Right ventricle myocardium superior (tissue), 1 donor: ENCODE data around the gene NCOA5. TPM values are rescaled to one million over a fixed set of nuclear protein-coding genes. Genes with fewer than 3 reads are reported as not detected.

Experiments used
- ATAC-seq: fragments of 200-7000 bp; cut with Tn5 transposase; one replicate; pipeline ENCODE4 v1.9.1; 2020; ENCODE audit warnings: mild to moderate bottlenecking; ENCODE audit not compliant: poor library complexity
- DNase-seq: peaks from one replicate; pipeline ENCODE4 v3.0.0-alpha.2; 2020
- intact Hi-C: fragments of 100-400 bp; cut with DNase I; formaldehyde crosslinking; loops from one replicate; pipeline ENCODE4 v1.11.2; 2022
- long read RNA-seq: library from polyadenylated mRNA; unstranded; transcript quantifications from one replicate; pipeline ENCODE4 v2.0.0, GENCODE V29; 2021
- total RNA-seq: library from RNA; stranded (reverse); fragmentation: NEBNext Ultra II Directional; extraction: Animal tissue kit (Norgen Biotek cat#: 25700); gene quantifications from one replicate; pipeline ENCODE4 v1.2.1, GENCODE V29; 2021
- donor health status: DM: no; HTN: yes; CAD: no; lungs with severe emphysema.

Gene NCOA5
- 23.0 TPM for total RNA-seq
- long read RNA-seq, transcript NCOA5-201 (8 exons, 3,220 nt): major isoform, 18 of 48 reads
- long read RNA-seq, partial matches to known transcripts: 8 of 48 reads
- long read RNA-seq, other reads (novel, unspliced or antisense): 22 of 48 reads

GRCh38 chr20:46089417-46090388 lies at the start of gene NCOA5:
Gene NCOA5 (minus strand): TSS chr20:46089962. CDS start chr20:46079424, 10,538 bp downstream.
- peak; percentile 99 for ATAC-seq
- intact Hi-C loops: no loop called here

GRCh38 chr20:46139266-46139889 lies 49.6 kb upstream of the NCOA5 start:
- intact Hi-C loops: no loop called here

More at GRCh38 chr20:46089417-46090388, at the start of gene NCOA5:
- DNase-seq: peak; percentile 98

GRCh38 chr20:46137816-46138215 lies 48.1 kb upstream of the NCOA5 start:
- no peak for ATAC-seq
- no peak for DNase-seq
- intact Hi-C loops: no loop called here

More at GRCh38 chr20:46139266-46139889, 49.6 kb upstream of the NCOA5 start:
- peak; percentile 27 for DNase-seq
- ATAC-seq: no peak

GRCh38 chr20:46135856-46136633 lies 46.3 kb upstream of the NCOA5 start:
- intact Hi-C loops: no loop called here
- DNase-seq: peak; percentile 10
- ATAC-seq: no peak

GRCh38 chr20:46134716-46135115 lies 45.0 kb upstream of the NCOA5 start:
- intact Hi-C loops: loop anchor here (5.0 kb wide), 1 partner anchor 213 kb away; no protein-coding TSS in a partner anchor
- ATAC-seq (no peak), DNase-seq (peak; percentile 8)

- ATAC-seq (no peak), DNase-seq (peak; percentile 13)
- intact Hi-C loops: loop anchor here (5.0 kb wide), 1 partner anchor 213 kb away; no protein-coding TSS in a partner anchor
These were observed 44.3 kb upstream of the NCOA5 start for GRCh38 chr20:46133886-46134654.

GRCh38 chr20:46132705-46133120 lies 43.0 kb upstream of the NCOA5 start:
- DNase-seq (peak; percentile 83), ATAC-seq (peak; percentile 90)
- intact Hi-C loops: loop anchor here (5.0 kb wide), 1 partner anchor 215 kb away; no protein-coding TSS in a partner anchor

- intact Hi-C loops: loop anchor here (5.0 kb wide), 1 partner anchor 216 kb away; no protein-coding TSS in a partner anchor
- DNase-seq (peak; percentile 1), ATAC-seq (no peak)
These were observed 41.6 kb upstream of the NCOA5 start for GRCh38 chr20:46131396-46131795.

GRCh38 chr20:46130534-46130933 lies 40.8 kb upstream of the NCOA5 start:
- no peak for ATAC-seq
- DNase-seq: no peak
- intact Hi-C loops: loop anchor here (5.0 kb wide), 1 partner anchor 217 kb away; no protein-coding TSS in a partner anchor

GRCh38 chr20:46129955-46130481 lies 40.3 kb upstream of the NCOA5 start:
- ATAC-seq (peak; percentile 48), DNase-seq (peak; percentile 34)
- intact Hi-C loops: loop anchor here (5.0 kb wide), 1 partner anchor 217 kb away; no protein-coding TSS in a partner anchor

- peak; percentile 54 for DNase-seq
- peak; percentile 73 for ATAC-seq
- intact Hi-C loops: no loop called here
These were observed 38.8 kb upstream of the NCOA5 start for GRCh38 chr20:46128310-46129151.

- DNase-seq: no peak
- no peak for ATAC-seq
- intact Hi-C loops: no loop called here
These were observed 37.7 kb upstream of the NCOA5 start for GRCh38 chr20:46127396-46128010.

- no peak for ATAC-seq
- intact Hi-C loops: no loop called here
These were observed 36.8 kb upstream of the NCOA5 start for GRCh38 chr20:46126440-46127056.

GRCh38 chr20:46123482-46124245 lies 33.9 kb upstream of the NCOA5 start:
- no peak for DNase-seq
- ATAC-seq: no peak
- intact Hi-C loops: no loop called here

More at GRCh38 chr20:46126440-46127056, 36.8 kb upstream of the NCOA5 start:
- no peak for DNase-seq
